ENCODE data around the gene SH3BP2.

GRCh38 chr4:2816401-2816954, 23.6 kb downstream of the SH3BP2 start:
- no peak for TF ChIP-seq CTCF (optimal IDR thresholded peaks at IDR 0.05 in 1 of 3, IDR thresholded peaks at IDR 0.05 in 1 of 3, conservative IDR thresholded peaks at IDR 0.05 in 1 of 3; ENCODE audit: extremely low read depth in 1 of 3, insufficient read depth in 2 of 3, low read length in 3 of 3)
- TF ChIP-seq EZH2 (IDR thresholded peaks at IDR 0.05; ENCODE audit: low read length), result no peak

Measured in keratinocyte (primary cell).